ENCODE data around the gene SMIM20.

GRCh38 chr4:25954293-25954904, 40.4 kb downstream of the SMIM20 start:
- TF ChIP-seq CTCF (conservative IDR thresholded peaks at IDR 0.05; ENCODE audit: low read length): no peak
- TF ChIP-seq EZH2phosphoT487 (IDR thresholded peaks at IDR 0.05; ENCODE audit: borderline replicate concordance, low read depth, low read length): no peak
